AG04450 (cell line): ENCODE results near the gene SLC12A5. TPM values are rescaled to one million over a fixed set of nuclear protein-coding genes. Genes with fewer than 3 reads are reported as not detected.

Source experiments
- CTCF ChIA-PET: fragments of 300-600, 350-600 bp; formaldehyde crosslinking; extraction: SDS; loops from one replicate; lab custom pipeline; 2022; ENCODE audit warnings: antibody characterized with exemption, inconsistent platforms; lab: Charles Lee
- POLR2A ChIA-PET: fragments of 350-600 bp; formaldehyde crosslinking; extraction: SDS; loops from one replicate; lab custom pipeline; 2021; ENCODE audit warnings: antibody characterized with exemption, inconsistent platforms; lab: Yijun Ruan, JAX
- DNase-seq: peaks from one replicate; pipeline ENCODE4 v3.0.0-alpha.2; 2011; ENCODE audit warnings: low read depth, low spot score
- H3K27ac ChIP-seq: one replicate; pipeline ENCODE4 v1.5.1; 2012; ENCODE audit warnings: low read depth, low read length, control low read depth
- H3K27me3 ChIP-seq: one replicate; pipeline ENCODE4 v1.6.0; 2012; ENCODE audit warnings: low read length; ENCODE audit not compliant: control insufficient read depth, insufficient read depth
- H3K4me3 ChIP-seq: 2 replicates; pipeline ENCODE4 v1.5.1; 2011; ENCODE audit warnings: mild to moderate bottlenecking, low read depth, low read length, control low read depth
- H3K9me3 ChIP-seq: 2 replicates; pipeline ENCODE4 v1.5.1; 2012; ENCODE audit warnings: low read length; ENCODE audit not compliant: control insufficient read depth, insufficient read depth
- CTCF ChIP-seq: IDR thresholded peaks from 2 replicates; pipeline ENCODE4 v1.5.1; 2011; ENCODE audit warnings: low read depth, low read length, control low read depth, inconsistent platforms
- polyA plus RNA-seq: library from polyadenylated mRNA; depleted of rRNA; stranded (reverse); fragments of >200 nt; gene quantifications from 2 replicates; pipeline ENCODE4 v1.2.3, GENCODE V29; 2011

SLC12A5 gene
- polyA plus RNA-seq, 1 experiment: 0.55 TPM

- no peak for TF ChIP-seq CTCF
- no peaks in the 10 kb centered on the region for H3K9me3 ChIP-seq
- CTCF ChIA-PET: interaction anchor here (0.5 to 1.3 kb wide), 2 partner anchors 13 to 49 kb away, joined by 3 to 8 read pairs; no protein-coding TSS in a partner anchor
- H3K4me3 ChIP-seq: no peak overlapping the region
- DNase-seq: no peak
- no peaks in the 10 kb centered on the region for H3K27me3 ChIP-seq
- no peak overlapping the region for H3K27ac ChIP-seq
- POLR2A ChIA-PET: no interaction called here
Observed at GRCh38 chr20:46071573-46071972, 42.6 kb downstream of the SLC12A5 start.

- ChIA-PET CTCF (no interaction called here), POLR2A (no interaction called here)
- DNase-seq: no peak
- TF ChIP-seq CTCF: no peak
- Histone ChIP-seq H3K27ac (no peak overlapping the region), H3K27me3 (no peaks in the 10 kb centered on the region), H3K4me3 (no peak overlapping the region), H3K9me3 (no peaks in the 10 kb centered on the region)
Observed at GRCh38 chr20:46073024-46073423, 44.0 kb downstream of the SLC12A5 start.

- Histone ChIP-seq H3K27ac (no peak overlapping the region), H3K27me3 (no peaks in the 10 kb centered on the region), H3K9me3 (no peaks in the 10 kb centered on the region), H3K4me3 (no peak overlapping the region)
- ChIA-PET CTCF (no interaction called here), POLR2A (no interaction called here)
- DNase-seq: no peak
- no peak for TF ChIP-seq CTCF
Observed at GRCh38 chr20:46073443-46073842, 44.4 kb downstream of the SLC12A5 start.

GRCh38 chr20:46074006-46074405 is 45.0 kb downstream of the SLC12A5 start:
- H3K4me3 ChIP-seq: no peak overlapping the region
- H3K27me3 ChIP-seq: no peaks in the 10 kb centered on the region
- H3K9me3 ChIP-seq: no peaks in the 10 kb centered on the region
- H3K27ac ChIP-seq: no peak overlapping the region
- no peak for TF ChIP-seq CTCF
- POLR2A ChIA-PET: no interaction called here
- DNase-seq: no peak
- CTCF ChIA-PET: interaction anchor here (0.6 kb wide), 1 partner anchor 86 kb away, joined by 3 read pairs; no protein-coding TSS in a partner anchor

- no peak overlapping the region for H3K4me3 ChIP-seq
- CTCF ChIA-PET: no interaction called here
- no peaks in the 10 kb centered on the region for H3K9me3 ChIP-seq
- no peaks in the 10 kb centered on the region for H3K27me3 ChIP-seq
- H3K27ac ChIP-seq: no peak overlapping the region
- POLR2A ChIA-PET: no interaction called here
- TF ChIP-seq CTCF: no peak
- no peak for DNase-seq
Observed at GRCh38 chr20:46076806-46077205, 47.8 kb downstream of the SLC12A5 start.
